BLaER1 treated with 17β-estradiol and CSF1 and Interleukin-3, amounts not matched to agents 10 nM and 100 nM (cell line): ENCODE measurements around the gene ERC2.
"Not testable (repeated sequence)": the region's sequence is repeated elsewhere in the genome, so short reads cannot be mapped to it uniquely, and the experiment has no call there.

Experiments
- H3K27ac ChIP-seq, 11 experiments: shearing (Covaris generic); formaldehyde crosslinking; 2 replicates each; pipeline ENCODE4 v1.8.1; 2022
- H3K27me3 ChIP-seq, 11 experiments: shearing (Covaris generic); formaldehyde crosslinking; 2 replicates each; pipeline ENCODE4 v1.8.1; 2022
- H3K36me3 ChIP-seq, 11 experiments: shearing (Covaris generic); formaldehyde crosslinking; 2 replicates each; pipeline ENCODE4 v1.8.1; 2022
- H3K4me1 ChIP-seq, 10 experiments: shearing (Covaris generic); formaldehyde crosslinking; 2 replicates each; pipeline ENCODE4 v1.8.1; 2022
- H3K4me2 ChIP-seq, 11 experiments: shearing (Covaris generic); formaldehyde crosslinking; 2 replicates each; pipeline ENCODE4 v1.8.1; 2022
- H3K4me3 ChIP-seq, 10 experiments: shearing (Covaris generic); formaldehyde crosslinking; 2 replicates each; pipeline ENCODE4 v1.8.1; 2022
- H3K9ac ChIP-seq, 11 experiments: shearing (Covaris generic); formaldehyde crosslinking; 2 replicates each; pipeline ENCODE4 v1.8.1; 2022
- H3K9me3 ChIP-seq, 11 experiments: shearing (Covaris generic); formaldehyde crosslinking; replicated peaks in 1 of 11; 2 replicates each; pipeline ENCODE4 v1.8.1; 2022
- H4K20me1 ChIP-seq, 11 experiments: shearing (Covaris generic); formaldehyde crosslinking; 2 replicates each; pipeline ENCODE4 v1.8.1; 2022
- Cebpa-rat ChIP-seq, 11 experiments: shearing (Covaris generic); IDR thresholded peaks; 2 replicates each; pipeline ENCODE4 v1.8.1; 2022

ERC2 gene

DNA sequence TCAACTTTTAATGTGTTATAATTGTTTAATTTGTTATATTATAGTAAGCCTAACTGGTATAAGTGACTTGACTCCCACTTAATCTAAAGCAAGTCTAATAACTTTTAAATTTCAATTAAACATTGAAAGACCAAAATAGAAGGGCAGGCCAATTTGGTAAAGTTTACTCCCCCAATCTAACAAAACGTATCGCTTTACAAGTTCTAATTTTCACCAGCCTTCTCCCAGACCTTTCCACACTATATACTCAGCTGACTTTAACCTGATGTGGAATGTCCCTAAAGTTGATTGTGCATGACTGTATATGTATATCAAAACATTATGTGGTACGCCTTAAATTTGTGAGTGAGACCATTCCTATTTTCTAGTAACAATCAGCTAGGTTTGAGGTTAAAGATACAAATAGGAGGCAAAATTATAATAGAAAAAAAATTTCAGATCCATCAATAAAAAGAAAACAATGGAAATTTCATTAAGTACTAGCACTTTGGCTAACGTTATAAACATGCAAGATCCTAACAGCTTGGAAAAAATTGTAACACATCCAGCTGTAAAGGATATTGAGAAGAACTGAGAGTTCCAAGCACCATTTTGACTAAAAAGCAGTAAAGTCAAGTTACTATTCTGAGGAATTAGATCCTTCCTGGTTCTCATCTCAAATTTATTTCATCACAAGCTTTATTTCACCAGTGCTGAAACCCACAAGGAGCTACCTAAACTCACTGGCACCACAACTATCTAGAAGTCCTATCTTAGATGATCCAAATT lies 199.5 kb downstream of the ERC2 start:
- Histone ChIP-seq H3K9me3 (peaks cover 0 to 6% (median 0%) of the 10 kb centered on the region in 11 experiments; a peak in 3 of 22 replicates), H3K27me3 (no peaks in the 10 kb centered on the region), H3K36me3 (no peaks in the 10 kb centered on the region), H3K4me1 (no peaks in the 10 kb centered on the region), H4K20me1 (no peaks in the 10 kb centered on the region), H3K4me3 (no peak overlapping the region), H3K4me2 (no peak overlapping the region), H3K9ac (no peak overlapping the region), H3K27ac (no peak overlapping the region)
- no peak for TF ChIP-seq Cebpa-rat (IDR thresholded peaks at IDR 0.05)

DNA sequence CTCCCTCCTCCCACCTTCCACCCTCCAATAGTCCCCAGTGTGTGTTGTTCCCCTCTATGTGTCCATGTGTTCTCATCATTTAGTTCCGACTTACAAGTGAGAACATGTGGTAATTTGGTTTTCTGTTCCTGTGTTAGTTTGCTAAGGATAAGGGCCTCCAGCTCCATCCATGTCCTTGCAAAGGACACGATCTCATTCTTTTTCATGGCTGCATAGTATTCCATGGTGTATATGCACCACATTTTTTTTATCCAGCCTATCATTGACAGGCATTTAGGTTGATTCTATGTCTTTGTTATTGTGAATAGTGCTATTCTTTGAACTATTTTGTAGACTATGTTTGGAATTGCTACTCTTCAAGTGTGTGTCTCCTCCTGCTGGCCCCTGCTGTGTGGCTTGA lies 206.4 kb downstream of the ERC2 start:
- not testable (repeated sequence) for H3K27ac ChIP-seq, H3K4me1 ChIP-seq, H3K36me3 ChIP-seq, H3K4me3 ChIP-seq, H4K20me1 ChIP-seq, H3K9ac ChIP-seq, H3K4me2 ChIP-seq, H3K27me3 ChIP-seq
- H3K9me3 ChIP-seq: peaks cover 0 to 18% (median 6%) of the 10 kb centered on the region in 11 experiments; a peak in 10 of 22 replicates

DNA sequence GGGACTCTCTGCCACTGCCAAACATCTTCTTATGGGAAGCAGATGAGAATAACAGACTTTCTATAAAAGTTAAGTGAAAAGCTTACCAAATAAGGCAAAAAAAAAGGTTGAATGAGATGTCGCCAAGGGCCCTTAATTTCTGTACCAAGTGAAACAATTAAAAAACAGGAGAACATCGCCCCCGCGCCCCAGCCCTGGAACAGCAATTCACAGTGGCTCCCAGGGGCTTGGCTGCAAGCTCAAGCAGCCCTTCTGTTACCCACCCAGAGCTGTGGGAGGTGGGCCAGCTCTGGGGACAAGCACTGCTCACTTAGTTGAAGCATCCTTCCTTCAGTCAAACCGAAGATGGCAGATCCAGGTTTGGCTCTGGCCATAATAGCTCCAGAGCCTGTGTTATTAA lies 208.0 kb downstream of the ERC2 start:
- Histone ChIP-seq H3K9me3 (peaks cover 0 to 30% (median 6%) of the 10 kb centered on the region in 11 experiments; a peak in 10 of 22 replicates), H3K27ac (no peak overlapping the region), H3K27me3 (no peaks in the 10 kb centered on the region), H3K4me3 (no peak overlapping the region), H3K4me2 (no peak overlapping the region), H3K9ac (no peak overlapping the region), H4K20me1 (no peaks in the 10 kb centered on the region), H3K36me3 (no peaks in the 10 kb centered on the region), H3K4me1 (peaks cover 0 to 5% (median 0%) of the 10 kb centered on the region in 10 experiments; a peak in 1 of 20 replicates)
- TF ChIP-seq Cebpa-rat (IDR thresholded peaks at IDR 0.05): no peak

DNA sequence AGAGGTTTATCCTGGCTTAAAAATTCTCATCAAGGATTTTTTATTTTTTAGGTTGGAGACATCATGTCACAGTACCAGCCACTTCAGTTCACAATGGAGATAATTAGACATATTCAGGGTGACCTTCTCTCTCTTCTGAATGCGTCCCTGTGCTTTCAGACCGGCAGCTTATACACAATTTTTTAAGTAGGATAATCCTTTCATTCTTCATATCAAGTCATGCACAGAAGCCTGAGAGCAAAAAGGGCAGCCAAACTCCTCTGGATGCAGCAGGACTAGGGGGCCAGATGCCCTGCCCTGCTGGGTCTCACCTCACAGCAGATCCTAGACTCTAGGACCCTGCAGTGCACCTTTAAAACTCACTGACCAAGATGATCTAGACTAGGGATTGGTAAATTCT lies 210.4 kb downstream of the ERC2 start:
- no peak overlapping the region for H3K9ac ChIP-seq
- no peaks in the 10 kb centered on the region for H4K20me1 ChIP-seq
- H3K4me3 ChIP-seq: no peak overlapping the region
- H3K4me2 ChIP-seq: no peak overlapping the region
- no peaks in the 10 kb centered on the region for H3K27me3 ChIP-seq
- 0 out of 20 replicates have a peak, but pooled peaks cover 0 to under 1% (median 0%) of the 10 kb centered on the region in 10 experiments for H3K4me1 ChIP-seq
- H3K9me3 ChIP-seq: peaks cover 0 to 26% (median 6%) of the 10 kb centered on the region in 11 experiments; a peak in 9 of 22 replicates
- no peak overlapping the region for H3K27ac ChIP-seq
- no peak for TF ChIP-seq Cebpa-rat (IDR thresholded peaks at IDR 0.05)
- H3K36me3 ChIP-seq: no peaks in the 10 kb centered on the region

DNA sequence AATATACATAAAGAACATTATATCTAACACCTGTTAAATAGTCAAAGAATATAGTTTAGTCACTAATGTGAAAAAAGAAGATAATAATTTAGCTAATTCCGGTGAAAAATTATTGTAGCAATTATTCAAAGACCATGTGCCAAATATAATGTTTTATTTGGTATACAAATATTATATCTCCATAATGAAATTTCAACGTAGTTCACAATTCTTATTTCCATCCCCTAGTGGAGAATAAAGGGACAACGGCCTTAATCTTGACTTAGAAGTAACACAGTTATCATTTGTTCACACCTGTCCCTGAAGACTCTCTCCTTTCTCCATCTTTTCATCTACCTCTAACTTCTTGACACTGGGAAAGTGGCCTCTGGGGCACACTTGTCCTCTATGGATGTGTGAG lies 213.4 kb downstream of the ERC2 start:
- no peak overlapping the region for H3K27ac ChIP-seq
- no peak for TF ChIP-seq Cebpa-rat (IDR thresholded peaks at IDR 0.05)
- H3K36me3 ChIP-seq: no peaks in the 10 kb centered on the region
- H4K20me1 ChIP-seq: no peaks in the 10 kb centered on the region
- H3K9ac ChIP-seq: no peak overlapping the region
- H3K27me3 ChIP-seq: no peaks in the 10 kb centered on the region
- H3K4me3 ChIP-seq: no peak overlapping the region
- H3K4me1 ChIP-seq: no peaks in the 10 kb centered on the region
- peaks cover 0 to 20% (median 0%) of the 10 kb centered on the region in 11 experiments; a peak in 7 of 22 replicates for H3K9me3 ChIP-seq
- H3K4me2 ChIP-seq: no peak overlapping the region

DNA sequence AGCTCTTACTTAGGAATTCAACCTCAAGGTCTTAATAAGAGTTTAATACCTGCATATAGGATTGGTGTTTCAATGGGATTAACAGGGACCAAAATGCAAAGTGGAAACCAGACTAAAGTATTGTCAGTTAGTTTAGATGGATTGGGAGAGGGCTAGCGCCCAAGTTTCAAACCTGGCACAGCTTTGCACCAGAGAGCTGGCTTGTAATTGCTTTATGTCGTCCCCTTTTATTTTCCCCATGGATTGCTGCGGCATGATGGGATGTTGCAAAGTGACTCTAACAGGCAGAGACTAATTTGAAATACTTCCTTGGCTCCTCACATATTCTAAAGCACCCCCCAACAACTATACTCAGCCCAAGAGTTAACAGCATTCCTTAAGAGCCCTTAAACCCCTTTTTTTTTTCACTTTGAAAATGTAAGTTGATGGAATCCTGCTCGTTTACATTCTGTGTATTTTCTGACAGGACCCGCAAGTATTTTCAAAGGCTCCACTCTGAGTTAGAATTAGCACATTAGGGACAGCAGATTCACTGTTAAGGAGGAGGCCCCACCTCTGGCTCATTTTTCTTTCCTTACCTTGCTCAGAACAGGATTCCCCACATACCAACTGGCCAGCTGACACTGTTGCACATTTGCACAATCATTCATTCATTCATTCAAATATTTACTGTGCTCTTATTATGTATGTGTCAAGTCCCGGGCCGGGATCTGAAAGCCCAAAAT lies 214.2 kb downstream of the ERC2 start:
- Histone ChIP-seq H3K4me3 (no peak overlapping the region), H3K27me3 (no peaks in the 10 kb centered on the region), H3K4me2 (no peak overlapping the region), H4K20me1 (no peaks in the 10 kb centered on the region), H3K4me1 (no peaks in the 10 kb centered on the region), H3K9me3 (peaks cover 0 to 20% (median 0%) of the 10 kb centered on the region in 11 experiments; a peak in 7 of 22 replicates), H3K27ac (no peak overlapping the region), H3K9ac (no peak overlapping the region), H3K36me3 (no peaks in the 10 kb centered on the region)
- no peak for TF ChIP-seq Cebpa-rat (IDR thresholded peaks at IDR 0.05)

DNA sequence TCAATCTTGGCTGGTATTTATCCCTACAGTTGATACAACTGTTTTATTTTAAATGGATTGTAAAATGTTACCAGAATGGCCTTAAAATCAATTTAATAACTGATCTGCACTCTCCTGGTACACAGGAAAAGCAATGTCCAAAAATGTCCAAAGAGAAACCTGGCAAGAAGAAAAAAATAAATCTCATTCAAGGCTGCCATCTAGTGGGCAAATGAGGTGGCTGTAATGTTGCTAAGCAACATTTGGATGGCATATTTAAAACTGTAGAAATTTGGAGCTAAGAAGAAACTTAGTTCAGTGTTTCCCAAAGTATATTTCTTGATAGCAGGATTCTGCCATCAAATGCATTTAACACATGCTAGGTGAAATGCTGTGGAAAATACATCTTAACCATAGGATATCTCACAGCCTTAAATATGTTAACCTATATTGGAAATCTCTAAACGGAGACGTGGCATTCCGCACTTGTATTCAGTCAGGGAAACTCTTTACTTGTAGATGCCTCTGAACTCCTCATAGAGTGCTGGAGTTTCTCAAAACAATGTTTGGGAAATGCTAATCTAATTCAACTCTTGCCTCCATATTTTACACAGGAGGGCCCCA lies 216.8 kb downstream of the ERC2 start:
- Histone ChIP-seq H3K27me3 (no peaks in the 10 kb centered on the region), H3K9ac (peak overlapping the region in 1 of 11 experiments; percentile 21; a peak in 1 of 22 replicates), H3K9me3 (peaks cover 0 to 9% (median 0%) of the 10 kb centered on the region in 11 experiments; a peak in 7 of 22 replicates), H3K27ac (no peak overlapping the region), H3K4me1 (no peaks in the 10 kb centered on the region), H3K4me3 (no peak overlapping the region), H3K4me2 (no peak overlapping the region), H4K20me1 (no peaks in the 10 kb centered on the region), H3K36me3 (no peaks in the 10 kb centered on the region)
- no peak for TF ChIP-seq Cebpa-rat (IDR thresholded peaks at IDR 0.05)

DNA sequence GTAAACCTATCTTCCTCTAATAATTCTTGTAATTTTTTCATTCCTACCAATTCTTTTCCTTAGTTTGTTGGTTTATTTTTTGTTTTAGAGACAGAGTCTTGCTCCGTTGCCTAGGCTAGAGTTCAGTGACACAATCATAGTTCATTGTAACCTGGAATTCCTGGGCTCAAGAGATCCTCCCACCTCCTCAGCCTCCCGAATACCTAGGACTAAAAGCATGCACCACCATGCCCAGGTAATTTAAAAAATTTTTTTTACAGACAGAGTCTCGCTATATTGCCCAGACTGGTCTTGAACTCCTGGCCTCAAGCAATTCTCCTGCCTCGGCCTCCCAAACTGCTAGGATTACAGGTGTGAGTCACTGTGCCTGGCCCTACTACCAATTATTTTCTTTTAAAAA lies 220.2 kb downstream of the ERC2 start:
- Histone ChIP-seq H3K4me3 (no peak overlapping the region), H3K27me3 (no peaks in the 10 kb centered on the region), H4K20me1 (no peaks in the 10 kb centered on the region), H3K36me3 (no peaks in the 10 kb centered on the region), H3K27ac (no peak overlapping the region), H3K4me2 (no peak overlapping the region), H3K4me1 (no peaks in the 10 kb centered on the region), H3K9ac (no peak overlapping the region), H3K9me3 (no peaks in the 10 kb centered on the region)
- TF ChIP-seq Cebpa-rat (IDR thresholded peaks at IDR 0.05): no peak

DNA sequence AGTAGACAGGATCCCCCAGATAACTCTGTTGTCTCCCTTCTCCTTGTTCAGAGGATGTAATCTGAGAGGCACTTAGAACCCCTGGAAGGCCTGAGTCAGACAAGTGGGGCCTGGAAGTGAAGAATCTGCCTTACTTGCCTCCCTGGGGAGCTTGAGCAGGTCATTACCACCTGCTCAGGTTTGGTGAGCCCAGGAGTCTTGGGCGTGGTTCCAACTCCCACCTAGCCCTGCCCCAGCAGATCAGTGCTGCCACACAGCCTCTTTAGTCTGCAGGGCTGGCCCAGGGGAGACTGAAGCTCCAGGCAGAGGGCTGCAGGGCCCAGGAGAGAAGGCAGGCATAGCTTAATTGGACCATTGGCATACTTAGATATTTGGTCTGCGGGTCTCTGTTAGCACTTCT lies 230.0 kb downstream of the ERC2 start:
- H3K4me2 ChIP-seq: no peak overlapping the region
- H4K20me1 ChIP-seq: no peaks in the 10 kb centered on the region
- H3K4me3 ChIP-seq: no peak overlapping the region
- no peaks in the 10 kb centered on the region for H3K9me3 ChIP-seq
- H3K27ac ChIP-seq: no peak overlapping the region
- TF ChIP-seq Cebpa-rat (IDR thresholded peaks at IDR 0.05): no peak
- no peaks in the 10 kb centered on the region for H3K27me3 ChIP-seq
- H3K9ac ChIP-seq: no peak overlapping the region
- no peaks in the 10 kb centered on the region for H3K4me1 ChIP-seq
- no peaks in the 10 kb centered on the region for H3K36me3 ChIP-seq
